OCI-LY3 (cell line): ENCODE measurements around the gene LBHD1.

Experiments used
- CTCF ChIP-seq: fragments of 200-600, 300-600 bp; sonication (generic); IDR thresholded peaks from 2 replicates; pipeline ENCODE4 v1.5.1; 2014; ENCODE audit warnings: antibody characterized with exemption, low read length, low read depth
- EZH2phosphoT487 ChIP-seq: fragments of 200-600 bp; shearing (Covaris generic); IDR thresholded peaks from 2 replicates; pipeline ENCODE4 v1.6.1; 2018; ENCODE audit warnings: antibody characterized with exemption, mixed run types, low read depth

GRCh38 chr11:62706850-62707247 is 34.8 kb upstream of the LBHD1 start:
- TF ChIP-seq CTCF (no peak), EZH2phosphoT487 (no peak)
